Fibroblast of lung (primary cell): ENCODE measurements around the gene FDX1.

ENCODE experiments used
- CTCF ChIP-seq, 2 donors: IDR thresholded peaks in 1 of 2; conservative IDR thresholded peaks in 1 of 2; 1 replicate in 1 of 2; 2 replicates in 1 of 2; pipeline ENCODE4 v1.5.1; 2011 to 2012; ENCODE audit warnings: low read length in 2 of 2, control low read depth in 1 of 2, inconsistent platforms in 1 of 2, low read depth in 1 of 2, mild to moderate bottlenecking in 1 of 2
- EZH2 ChIP-seq: IDR thresholded peaks from 2 replicates; pipeline ENCODE4 v1.5.1; 2012; ENCODE audit warnings: low read length, control low read depth, mild to moderate bottlenecking; ENCODE audit errors: missing control alignments

GRCh38 chr11:110424775-110425444 lies 4.8 kb upstream of the FDX1 start:
- TF ChIP-seq CTCF (conservative IDR thresholded peaks at IDR 0.05 in 1 of 2, IDR thresholded peaks at IDR 0.05 in 1 of 2; ENCODE audit: low read depth in 1 of 2, low read length in 2 of 2) (no peak), EZH2 (no peak)
